ENCODE measurements around the gene VWC2.

The VWC2 gene

DNA sequence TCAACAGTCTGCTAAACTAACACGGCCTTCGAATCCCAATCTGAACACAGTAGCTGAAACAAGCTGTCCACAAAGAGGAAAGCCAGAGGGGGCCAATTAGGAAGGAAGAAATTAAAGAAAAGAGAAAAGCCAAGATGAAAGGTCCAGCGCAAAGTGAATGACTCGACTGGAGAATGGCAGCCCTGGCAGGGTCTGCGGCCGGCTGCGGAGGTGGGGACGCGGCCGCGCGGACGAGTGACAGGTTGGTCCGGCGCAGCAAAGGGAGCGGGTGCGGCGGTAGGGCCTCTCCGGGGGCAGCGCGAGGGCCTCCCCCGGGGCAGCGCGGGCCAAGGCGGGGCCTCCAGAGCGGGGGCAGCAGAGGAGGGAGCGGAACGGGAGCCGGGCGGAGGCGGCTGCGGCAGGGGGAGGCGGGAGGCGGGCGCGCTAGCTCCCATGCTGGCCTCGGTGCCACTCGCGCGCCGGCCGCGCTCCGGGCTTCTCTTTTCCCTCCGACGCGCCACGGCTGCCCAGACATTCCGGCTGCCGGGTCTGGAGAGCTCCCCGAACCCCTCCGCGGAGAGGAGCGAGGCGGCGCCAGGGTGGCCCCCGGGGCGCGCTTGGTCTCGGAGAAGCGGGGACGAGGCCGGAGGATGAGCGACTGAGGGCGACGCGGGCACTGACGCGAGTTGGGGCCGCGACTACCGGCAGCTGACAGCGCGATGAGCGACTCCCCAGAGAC, at the start of gene VWC2:
Gene VWC2, plus strand, starts transcription at position 421 of the 718 bp plus-strand sequence. CDS start 1,798 bp downstream, outside the sequence.
- Histone ChIP-seq H3K9ac (ENCODE audit: low read length) (no peak within 1 kb of the TSS), H3K27me3 (ENCODE audit: control insufficient read depth, insufficient read depth, low read length) (peaks cover 27% of the 10 kb centered on the region), H3K9me3 (ENCODE audit: control insufficient read depth, low read length) (no peaks in the 10 kb centered on the region), H3K4me3 (ENCODE audit: low read length) (no peak within 1 kb of the TSS), H3K4me1 (ENCODE audit: control insufficient read depth, insufficient read depth, low read length) (peaks cover 4% of the 10 kb centered on the region), H3K36me3 (ENCODE audit: control insufficient read depth, insufficient read depth, low read length) (no peaks in the 10 kb centered on the region)

DNA sequence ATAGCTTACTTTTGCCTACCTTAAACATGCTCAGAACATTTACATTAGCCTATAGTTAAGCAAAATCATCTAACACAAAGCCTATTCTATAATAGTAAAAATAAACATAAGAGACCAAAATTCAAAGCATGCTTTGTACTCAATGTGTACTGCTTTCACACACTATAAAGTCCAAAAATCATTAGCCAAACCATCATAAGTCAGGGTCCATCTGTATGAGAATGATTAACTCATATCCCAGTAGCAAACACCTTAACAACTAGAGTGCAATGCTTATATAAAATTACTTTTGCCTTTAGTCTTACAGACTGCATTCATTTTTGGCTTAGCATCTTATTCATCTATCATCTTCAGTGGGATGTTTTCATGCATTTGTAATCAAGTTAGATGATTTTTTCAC, 49.4 kb upstream of the VWC2 start:
- Histone ChIP-seq H3K36me3 (ENCODE audit: control insufficient read depth, insufficient read depth, low read length) (no peaks in the 10 kb centered on the region), H3K4me3 (ENCODE audit: low read length) (no peak overlapping the region), H3K9ac (ENCODE audit: low read length) (no peak overlapping the region), H3K27me3 (ENCODE audit: control insufficient read depth, insufficient read depth, low read length) (no peaks in the 10 kb centered on the region), H3K4me1 (ENCODE audit: control insufficient read depth, insufficient read depth, low read length) (no peaks in the 10 kb centered on the region), H3K9me3 (ENCODE audit: control insufficient read depth, low read length) (no peaks in the 10 kb centered on the region)

DNA sequence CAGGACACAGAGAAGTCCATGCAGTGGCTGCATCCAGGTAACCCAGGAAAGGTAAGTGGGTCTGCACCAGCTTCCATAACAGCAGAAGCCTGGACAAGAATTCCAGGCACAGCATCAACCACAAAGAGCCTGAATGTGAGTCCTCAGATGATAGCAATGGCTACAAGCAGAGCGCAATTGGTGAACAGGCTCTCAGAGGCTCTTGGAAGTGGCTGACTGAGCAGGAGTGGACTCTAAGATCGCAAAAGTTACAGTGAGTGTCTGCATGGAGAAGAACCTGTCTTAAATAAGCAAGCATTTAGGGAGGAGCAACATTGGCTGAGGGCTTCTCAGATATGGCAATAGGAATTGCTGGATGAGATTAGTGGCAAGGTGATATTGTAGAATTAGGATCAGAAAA, 41.6 kb upstream of the VWC2 start:
- Histone ChIP-seq H3K4me1 (ENCODE audit: control insufficient read depth, insufficient read depth, low read length) (no peaks in the 10 kb centered on the region), H3K9me3 (ENCODE audit: control insufficient read depth, low read length) (no peaks in the 10 kb centered on the region), H3K27me3 (ENCODE audit: control insufficient read depth, insufficient read depth, low read length) (no peaks in the 10 kb centered on the region), H3K9ac (ENCODE audit: low read length) (no peak overlapping the region), H3K36me3 (ENCODE audit: control insufficient read depth, insufficient read depth, low read length) (no peaks in the 10 kb centered on the region), H3K4me3 (ENCODE audit: low read length) (no peak overlapping the region)

DNA sequence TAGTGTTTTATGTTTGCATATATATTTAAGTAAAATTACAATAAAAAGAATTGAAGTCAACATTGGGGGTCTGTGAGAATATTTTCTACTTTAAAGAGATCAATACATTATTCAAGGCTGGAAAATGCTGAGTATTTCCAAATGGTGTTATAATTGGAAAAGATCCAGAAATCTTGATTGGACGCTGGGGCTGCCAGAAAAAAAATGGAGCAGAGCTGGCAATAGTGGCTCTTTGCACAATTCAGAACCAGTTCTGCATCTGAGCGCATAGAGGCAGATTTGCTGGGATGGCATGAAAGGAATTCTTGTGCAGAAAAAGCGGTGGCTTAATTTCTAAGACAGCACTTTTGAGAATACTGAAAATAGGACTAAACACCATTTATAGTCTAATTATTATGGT, 10.8 kb upstream of the VWC2 start:
- no peaks in the 10 kb centered on the region for H3K4me1 ChIP-seq (ENCODE audit: control insufficient read depth, insufficient read depth, low read length)
- no peaks in the 10 kb centered on the region for H3K27me3 ChIP-seq (ENCODE audit: control insufficient read depth, insufficient read depth, low read length)
- H3K9me3 ChIP-seq (ENCODE audit: control insufficient read depth, low read length), result no peaks in the 10 kb centered on the region
- no peak overlapping the region for H3K4me3 ChIP-seq (ENCODE audit: low read length)
- no peaks in the 10 kb centered on the region for H3K36me3 ChIP-seq (ENCODE audit: control insufficient read depth, insufficient read depth, low read length)
- no peak overlapping the region for H3K9ac ChIP-seq (ENCODE audit: low read length)

DNA sequence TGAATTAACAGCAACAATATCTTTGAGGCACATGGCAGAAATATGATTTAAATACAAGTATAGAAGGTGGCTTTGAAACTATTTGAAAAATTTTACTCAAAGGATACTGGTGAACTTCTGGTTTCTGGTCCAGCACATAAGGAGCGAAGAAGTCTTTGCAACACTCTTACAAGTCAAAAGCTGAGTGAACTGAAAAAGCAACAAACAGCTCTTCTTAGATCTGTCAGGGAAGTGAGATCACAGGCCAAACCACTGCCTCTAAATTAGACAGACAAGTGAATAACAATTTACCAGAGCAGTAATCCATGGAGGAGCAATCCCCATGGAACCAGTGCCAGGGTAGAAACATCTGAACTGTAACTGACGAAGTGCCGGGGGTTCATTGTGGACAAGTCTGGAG, 9.6 kb upstream of the VWC2 start:
- Histone ChIP-seq H3K9me3 (ENCODE audit: control insufficient read depth, low read length) (no peaks in the 10 kb centered on the region), H3K27me3 (ENCODE audit: control insufficient read depth, insufficient read depth, low read length) (no peaks in the 10 kb centered on the region), H3K9ac (ENCODE audit: low read length) (no peak overlapping the region), H3K4me3 (ENCODE audit: low read length) (no peak overlapping the region), H3K4me1 (ENCODE audit: control insufficient read depth, insufficient read depth, low read length) (no peaks in the 10 kb centered on the region), H3K36me3 (ENCODE audit: control insufficient read depth, insufficient read depth, low read length) (no peaks in the 10 kb centered on the region)

DNA sequence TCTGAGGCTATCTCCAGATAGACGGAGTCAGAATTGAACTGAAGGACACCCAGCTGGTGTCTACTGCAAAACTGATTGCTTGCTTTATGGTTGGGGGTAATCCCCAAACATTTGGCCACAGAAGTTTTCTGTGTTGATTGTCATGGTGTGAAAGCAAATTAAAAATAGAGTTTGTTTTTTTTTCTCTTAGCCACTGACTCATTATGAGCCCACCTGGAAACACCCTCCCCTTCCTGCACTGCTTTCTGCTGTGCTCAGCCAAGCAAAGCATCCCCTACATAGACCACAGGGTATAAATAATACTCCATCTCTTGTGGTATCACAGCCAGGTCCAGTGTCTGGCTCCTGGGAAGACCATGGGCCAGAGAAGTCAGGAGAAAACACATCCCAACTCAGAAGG, 6.5 kb upstream of the VWC2 start:
- no peaks in the 10 kb centered on the region for H3K9me3 ChIP-seq (ENCODE audit: control insufficient read depth, low read length)
- no peaks in the 10 kb centered on the region for H3K27me3 ChIP-seq (ENCODE audit: control insufficient read depth, insufficient read depth, low read length)
- H3K4me1 ChIP-seq (ENCODE audit: control insufficient read depth, insufficient read depth, low read length), result no peaks in the 10 kb centered on the region
- H3K9ac ChIP-seq (ENCODE audit: low read length), result no peak overlapping the region
- no peaks in the 10 kb centered on the region for H3K36me3 ChIP-seq (ENCODE audit: control insufficient read depth, insufficient read depth, low read length)
- no peak overlapping the region for H3K4me3 ChIP-seq (ENCODE audit: low read length)

DNA sequence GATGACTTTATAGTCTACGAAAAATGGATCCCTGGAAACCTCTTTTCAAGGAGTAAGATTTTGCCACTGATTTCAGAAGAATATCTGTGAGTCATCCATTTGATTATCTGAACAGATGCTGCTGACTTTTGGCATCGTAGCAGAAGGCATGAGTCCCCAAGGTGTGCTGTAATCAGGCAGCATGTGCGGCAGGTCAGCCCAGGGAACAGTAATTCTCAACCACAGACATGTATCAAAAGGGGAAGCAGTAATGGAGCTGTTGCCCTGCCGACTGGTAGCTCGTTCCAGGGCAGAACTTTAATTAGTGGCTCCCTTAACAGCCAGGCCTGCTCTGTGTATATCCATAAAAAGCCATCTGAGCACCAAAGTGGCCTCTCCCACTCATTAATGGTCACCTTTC, 5.7 kb upstream of the VWC2 start:
- H3K4me3 ChIP-seq (ENCODE audit: low read length), result no peak overlapping the region
- H3K27me3 ChIP-seq (ENCODE audit: control insufficient read depth, insufficient read depth, low read length), result peaks cover 6% of the 10 kb centered on the region
- H3K36me3 ChIP-seq (ENCODE audit: control insufficient read depth, insufficient read depth, low read length), result no peaks in the 10 kb centered on the region

DNA sequence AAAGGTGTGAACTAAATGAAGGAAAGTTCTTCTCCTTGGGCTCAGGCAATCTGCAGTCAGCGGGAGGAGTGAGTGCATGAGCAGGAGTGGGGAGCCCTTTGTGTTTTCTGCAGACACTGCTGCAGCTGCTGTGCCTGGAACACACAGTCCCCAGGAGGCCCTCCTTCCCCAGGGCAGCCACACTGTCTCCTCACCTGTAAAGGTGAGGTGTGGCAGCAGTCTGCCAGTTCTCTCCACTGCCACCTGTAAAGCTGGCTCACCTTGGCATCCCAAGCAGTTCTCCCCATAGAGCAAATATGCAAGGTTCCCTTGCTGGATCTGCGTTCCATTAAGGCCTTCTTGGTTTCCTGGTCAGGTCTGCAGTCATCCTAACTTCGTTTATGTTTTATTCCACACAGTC, 5.2 kb upstream of the VWC2 start:
- Histone ChIP-seq H3K9me3 (ENCODE audit: control insufficient read depth, low read length) (no peaks in the 10 kb centered on the region), H3K27me3 (ENCODE audit: control insufficient read depth, insufficient read depth, low read length) (peaks cover 9% of the 10 kb centered on the region), H3K4me1 (ENCODE audit: control insufficient read depth, insufficient read depth, low read length) (no peaks in the 10 kb centered on the region), H3K9ac (ENCODE audit: low read length) (no peak overlapping the region), H3K4me3 (ENCODE audit: low read length) (no peak overlapping the region), H3K36me3 (ENCODE audit: control insufficient read depth, insufficient read depth, low read length) (no peaks in the 10 kb centered on the region)

More for the DNA sequence above, 5.7 kb upstream of the VWC2 start:
- no peak overlapping the region for H3K9ac ChIP-seq (ENCODE audit: low read length)
- no peaks in the 10 kb centered on the region for H3K4me1 ChIP-seq (ENCODE audit: control insufficient read depth, insufficient read depth, low read length)
- H3K9me3 ChIP-seq (ENCODE audit: control insufficient read depth, low read length), result no peaks in the 10 kb centered on the region

DNA sequence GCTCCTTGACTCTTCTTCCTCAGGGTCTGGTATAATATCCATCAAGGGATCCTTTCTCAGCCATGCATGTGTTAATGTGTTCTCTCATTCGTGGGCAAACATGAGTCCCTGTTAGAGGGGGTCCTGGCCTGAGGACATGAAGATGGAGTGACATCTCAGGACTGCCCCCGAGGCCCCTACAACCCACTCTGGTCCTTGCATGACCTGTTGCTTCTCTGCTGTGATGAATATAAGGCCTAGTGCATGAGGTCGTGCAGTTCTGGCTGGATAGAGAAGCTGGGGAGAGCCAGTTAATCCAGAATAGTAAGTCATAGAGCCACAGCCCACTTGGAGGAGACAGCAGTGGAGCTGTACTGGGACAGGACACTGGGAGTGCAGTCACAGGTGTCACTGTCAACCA, 4.6 kb upstream of the VWC2 start:
- H3K4me1 ChIP-seq (ENCODE audit: control insufficient read depth, insufficient read depth, low read length), result no peaks in the 10 kb centered on the region
- H3K9ac ChIP-seq (ENCODE audit: low read length), result no peak overlapping the region
- peaks cover 10% of the 10 kb centered on the region for H3K27me3 ChIP-seq (ENCODE audit: control insufficient read depth, insufficient read depth, low read length)
- H3K36me3 ChIP-seq (ENCODE audit: control insufficient read depth, insufficient read depth, low read length), result no peaks in the 10 kb centered on the region
- no peak overlapping the region for H3K4me3 ChIP-seq (ENCODE audit: low read length)
- no peaks in the 10 kb centered on the region for H3K9me3 ChIP-seq (ENCODE audit: control insufficient read depth, low read length)

DNA sequence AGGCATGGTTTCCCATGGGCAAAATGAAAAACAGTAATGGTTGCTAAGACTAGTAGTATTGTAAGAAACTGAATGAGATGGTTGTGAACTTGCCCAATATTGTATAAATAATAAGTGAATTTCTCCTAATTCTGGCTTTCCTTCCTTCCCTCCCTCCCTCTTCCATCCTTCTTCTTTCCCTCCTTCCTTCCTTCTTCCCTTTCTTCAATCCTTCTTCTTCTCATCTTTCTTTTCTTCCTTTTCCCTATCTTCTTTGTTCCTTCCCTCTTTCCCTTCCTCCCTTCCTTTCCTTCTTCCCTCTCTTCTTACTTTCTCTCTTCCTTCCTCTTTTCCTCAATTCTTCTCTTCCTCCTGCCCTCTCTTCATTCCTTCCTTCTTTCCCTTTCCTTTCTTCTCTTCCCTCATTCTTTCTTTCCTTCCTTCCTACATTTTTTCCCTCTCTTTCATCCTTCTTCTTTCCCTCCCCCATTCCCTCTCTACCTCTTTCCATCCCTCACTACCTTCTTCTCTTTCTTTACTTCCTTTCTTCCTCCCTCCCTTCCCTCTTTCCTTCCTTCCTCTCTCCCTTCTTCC, 4.1 kb upstream of the VWC2 start:
- no peak overlapping the region for H3K9ac ChIP-seq (ENCODE audit: low read length)
- peaks cover 14% of the 10 kb centered on the region for H3K27me3 ChIP-seq (ENCODE audit: control insufficient read depth, insufficient read depth, low read length)
- H3K36me3 ChIP-seq (ENCODE audit: control insufficient read depth, insufficient read depth, low read length), result no peaks in the 10 kb centered on the region
- H3K9me3 ChIP-seq (ENCODE audit: control insufficient read depth, low read length), result no peaks in the 10 kb centered on the region
- H3K4me3 ChIP-seq (ENCODE audit: low read length), result no peak overlapping the region
- no peaks in the 10 kb centered on the region for H3K4me1 ChIP-seq (ENCODE audit: control insufficient read depth, insufficient read depth, low read length)

DNA sequence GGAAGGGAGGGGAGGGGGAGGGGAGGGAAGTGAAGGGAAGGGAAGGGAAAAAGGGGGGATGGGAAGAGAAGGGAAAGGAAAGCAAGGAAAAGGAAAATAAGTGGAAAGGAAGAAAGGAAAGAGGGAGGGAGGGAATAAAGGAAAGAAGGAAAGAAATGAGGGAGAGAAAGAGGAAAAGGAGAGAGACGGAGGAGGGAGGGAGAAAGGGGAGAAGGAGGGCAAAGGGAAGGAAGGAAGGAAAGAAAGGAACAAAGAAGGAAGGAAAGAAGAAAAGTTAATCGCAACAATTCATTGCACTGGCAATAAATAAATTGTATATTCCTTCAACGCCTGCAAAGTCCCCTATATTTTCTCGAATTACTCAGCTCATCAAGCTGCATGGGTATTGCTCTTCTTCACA, 2.6 kb upstream of the VWC2 start:
- H3K27me3 ChIP-seq (ENCODE audit: control insufficient read depth, insufficient read depth, low read length), result peaks cover 22% of the 10 kb centered on the region
- H3K9ac ChIP-seq (ENCODE audit: low read length), result no peak overlapping the region
- H3K36me3 ChIP-seq (ENCODE audit: control insufficient read depth, insufficient read depth, low read length), result no peaks in the 10 kb centered on the region
- H3K9me3 ChIP-seq (ENCODE audit: control insufficient read depth, low read length), result no peaks in the 10 kb centered on the region
- H3K4me1 ChIP-seq (ENCODE audit: control insufficient read depth, insufficient read depth, low read length), result peaks cover under 1% of the 10 kb centered on the region
- H3K4me3 ChIP-seq (ENCODE audit: low read length), result no peak overlapping the region

DNA sequence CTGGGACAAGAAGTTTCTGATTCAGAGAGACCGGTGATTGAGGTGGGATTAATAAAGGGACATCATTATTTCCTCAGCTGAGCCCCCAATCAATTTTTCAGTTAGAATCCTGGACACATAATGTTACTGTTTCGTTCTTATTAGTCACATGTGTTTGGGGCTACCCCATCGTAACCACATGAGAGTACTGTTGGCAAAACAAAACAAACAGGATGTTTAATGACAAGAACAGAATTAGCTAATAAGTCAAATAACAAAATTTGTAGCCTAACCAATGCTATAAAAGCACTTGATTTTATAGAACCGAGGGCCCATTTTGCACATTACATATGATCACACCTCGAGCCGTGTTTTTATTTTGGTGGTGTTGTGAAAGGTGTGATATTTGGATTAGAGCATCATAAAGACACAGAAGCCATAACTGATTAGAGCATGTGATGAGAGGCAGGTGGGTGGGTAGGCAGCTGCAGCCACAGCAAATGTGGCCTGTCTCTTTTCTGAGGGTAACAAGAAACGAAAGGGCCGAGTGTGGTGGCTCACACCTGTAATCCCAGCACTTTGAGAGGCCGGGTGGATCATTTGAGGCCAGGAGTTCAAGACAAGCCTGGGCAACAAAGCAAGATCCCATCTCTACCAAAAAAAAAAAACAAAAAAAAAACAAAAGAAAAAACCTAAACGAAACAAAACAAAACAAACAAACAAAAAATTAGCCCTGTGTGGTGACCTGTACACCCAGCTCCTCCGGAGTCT, 1.8 kb upstream of the VWC2 start:
- H3K9me3 ChIP-seq (ENCODE audit: control insufficient read depth, low read length), result no peaks in the 10 kb centered on the region
- peaks cover 4% of the 10 kb centered on the region for H3K4me1 ChIP-seq (ENCODE audit: control insufficient read depth, insufficient read depth, low read length)
- H3K36me3 ChIP-seq (ENCODE audit: control insufficient read depth, insufficient read depth, low read length), result no peaks in the 10 kb centered on the region
- H3K9ac ChIP-seq (ENCODE audit: low read length), result no peak overlapping the region
- no peak overlapping the region for H3K4me3 ChIP-seq (ENCODE audit: low read length)
- H3K27me3 ChIP-seq (ENCODE audit: control insufficient read depth, insufficient read depth, low read length), result peaks cover 27% of the 10 kb centered on the region
